Parathyroid adenoma (tissue), 2 donors: ENCODE measurements around the gene ATP11B.
"Not testable (repeated sequence)": the region's sequence is repeated elsewhere in the genome, so short reads cannot be mapped to it uniquely, and the experiment has no call there.

ENCODE experiments used
- H2AFZ ChIP-seq: fragments of 300-600 bp; sonication (generic); one replicate; pipeline ENCODE4 v1.7.0; 2017; ENCODE audit warnings: antibody characterized with exemption, mild to moderate bottlenecking
- H3K27ac ChIP-seq: fragments of 300-600 bp; sonication (generic); one replicate; pipeline ENCODE4 v1.7.0; 2017
- H3K27me3 ChIP-seq: fragments of 300-600 bp; sonication (generic); one replicate; pipeline ENCODE4 v1.7.0; 2017; ENCODE audit warnings: low read length; ENCODE audit not compliant: control insufficient read depth, insufficient read depth
- H3K36me3 ChIP-seq: fragments of 300-600 bp; sonication (generic); one replicate; pipeline ENCODE4 v1.7.0; 2017; ENCODE audit warnings: low read length; ENCODE audit not compliant: control insufficient read depth, insufficient read depth
- H3K4me1 ChIP-seq: fragments of 300-600 bp; sonication (generic); one replicate; pipeline ENCODE4 v1.7.0; 2017; ENCODE audit warnings: control low read depth
- H3K4me2 ChIP-seq: fragments of 300-600 bp; sonication (generic); one replicate; pipeline ENCODE4 v1.7.0; 2017; ENCODE audit warnings: low read length
- H3K4me3 ChIP-seq: fragments of 300-600 bp; sonication (generic); one replicate; pipeline ENCODE4 v1.7.0; 2017; ENCODE audit warnings: low read depth, low read length
- H3K79me2 ChIP-seq: fragments of 300-600 bp; sonication (generic); one replicate; pipeline ENCODE4 v1.7.0; 2017; ENCODE audit warnings: control low read depth
- H3K9ac ChIP-seq: fragments of 300-600 bp; sonication (generic); one replicate; pipeline ENCODE4 v1.7.0; 2017; ENCODE audit warnings: mild to moderate bottlenecking
- H3K9me3 ChIP-seq: fragments of 300-600 bp; sonication (generic); one replicate; pipeline ENCODE4 v1.7.0; 2017; ENCODE audit warnings: low read length; ENCODE audit not compliant: control insufficient read depth
- CTCF ChIP-seq: fragments of 300-600 bp; sonication (generic); IDR thresholded peaks from one replicate; pipeline ENCODE4 v1.7.0; 2017; ENCODE audit warnings: antibody characterized with exemption, mild to moderate bottlenecking
- donor health status: primary hyperparathyroidism.

The ATP11B gene

GRCh38 chr3:182869059-182869458, 75.8 kb downstream of the ATP11B start:
- no peak overlapping the region for H3K4me3 ChIP-seq
- no peak overlapping the region for H3K9ac ChIP-seq
- H3K79me2 ChIP-seq, result no peaks in the 10 kb centered on the region
- no peaks in the 10 kb centered on the region for H3K4me1 ChIP-seq
- H3K9me3 ChIP-seq, result no peaks in the 10 kb centered on the region
- no peak overlapping the region for H3K4me2 ChIP-seq
- H3K27me3 ChIP-seq, result no peaks in the 10 kb centered on the region
- no peak overlapping the region for H2AFZ ChIP-seq
- H3K27ac ChIP-seq, result no peak overlapping the region
- no peaks in the 10 kb centered on the region for H3K36me3 ChIP-seq
- no peak for TF ChIP-seq CTCF

- H2AFZ ChIP-seq, H3K4me1 ChIP-seq, H3K4me2 ChIP-seq, H3K9me3 ChIP-seq, H3K27ac ChIP-seq, H3K27me3 ChIP-seq, H3K79me2 ChIP-seq, H3K9ac ChIP-seq, H3K36me3 ChIP-seq, H3K4me3 ChIP-seq: not testable (repeated sequence)
Measured at GRCh38 chr3:182870917-182871316, 77.6 kb downstream of the ATP11B start.

- H3K36me3 ChIP-seq, result no peaks in the 10 kb centered on the region
- no peak overlapping the region for H3K4me2 ChIP-seq
- no peaks in the 10 kb centered on the region for H3K4me1 ChIP-seq
- TF ChIP-seq CTCF, result no peak
- H3K79me2 ChIP-seq, result no peaks in the 10 kb centered on the region
- H2AFZ ChIP-seq, result no peak overlapping the region
- H3K27ac ChIP-seq, result no peak overlapping the region
- no peak overlapping the region for H3K4me3 ChIP-seq
- no peaks in the 10 kb centered on the region for H3K9me3 ChIP-seq
- no peaks in the 10 kb centered on the region for H3K27me3 ChIP-seq
- H3K9ac ChIP-seq, result no peak overlapping the region
Measured at GRCh38 chr3:182879031-182879611, 85.8 kb downstream of the ATP11B start.

GRCh38 chr3:182886497-182886896, 93.2 kb downstream of the ATP11B start:
- Histone ChIP-seq H2AFZ (no peak overlapping the region), H3K27ac (no peak overlapping the region), H3K36me3 (no peaks in the 10 kb centered on the region), H3K9ac (no peak overlapping the region), H3K27me3 (no peaks in the 10 kb centered on the region), H3K79me2 (no peaks in the 10 kb centered on the region), H3K4me2 (no peak overlapping the region), H3K9me3 (no peaks in the 10 kb centered on the region), H3K4me3 (no peak overlapping the region), H3K4me1 (no peaks in the 10 kb centered on the region)
- TF ChIP-seq CTCF, result no peak

GRCh38 chr3:182889948-182890629, 96.8 kb downstream of the ATP11B start:
- no peak overlapping the region for H3K9ac ChIP-seq
- no peaks in the 10 kb centered on the region for H3K36me3 ChIP-seq
- no peak for TF ChIP-seq CTCF

More at GRCh38 chr3:182889948-182890629, 96.8 kb downstream of the ATP11B start:
- H3K79me2 ChIP-seq, result no peaks in the 10 kb centered on the region
- no peak overlapping the region for H3K4me2 ChIP-seq
- H3K27ac ChIP-seq, result no peak overlapping the region
- no peaks in the 10 kb centered on the region for H3K4me1 ChIP-seq
- H2AFZ ChIP-seq, result no peak overlapping the region
- H3K9me3 ChIP-seq, result no peaks in the 10 kb centered on the region
- no peak overlapping the region for H3K4me3 ChIP-seq
- H3K27me3 ChIP-seq, result no peaks in the 10 kb centered on the region
